A673 (cell line): ENCODE measurements around the gene THAP4.

Source experiments
- CTCF ChIP-seq: fragments of 300-800, 200-600 bp; sonication (generic); conservative IDR thresholded peaks from 2 replicates; pipeline ENCODE4 v1.5.1; 2017; ENCODE audit warnings: low read depth, mild to moderate bottlenecking, antibody characterized with exemption, low read length, moderate library complexity, mixed read lengths
- EZH2 ChIP-seq: fragments of 200-600 bp; sonication (generic); IDR thresholded peaks from 2 replicates; pipeline ENCODE4 v1.6.1; 2017; ENCODE audit warnings: borderline replicate concordance, low read depth, mild to moderate bottlenecking, mixed read lengths, antibody characterized with exemption, low read length; ENCODE audit not compliant: poor library complexity, severe bottlenecking

GRCh38 chr2:241668839-241669238 is 31.9 kb upstream of the THAP4 start:
- TF ChIP-seq CTCF: no peak
- TF ChIP-seq EZH2: no peak
